Activated CD4-positive, alpha-beta T cell treated with anti-CD3 and anti-CD28 coated beads for 4 hours (primary cell): ENCODE data around the gene CFLAR.
A peak's percentile ranks its signal among the peaks of the same experiment; 100 is the strongest.

Experiments used
- DNase-seq, 2 donors: peaks; one replicate each; pipeline ENCODE4 v3.0.0-alpha.2; 2020

The CFLAR gene

DNA sequence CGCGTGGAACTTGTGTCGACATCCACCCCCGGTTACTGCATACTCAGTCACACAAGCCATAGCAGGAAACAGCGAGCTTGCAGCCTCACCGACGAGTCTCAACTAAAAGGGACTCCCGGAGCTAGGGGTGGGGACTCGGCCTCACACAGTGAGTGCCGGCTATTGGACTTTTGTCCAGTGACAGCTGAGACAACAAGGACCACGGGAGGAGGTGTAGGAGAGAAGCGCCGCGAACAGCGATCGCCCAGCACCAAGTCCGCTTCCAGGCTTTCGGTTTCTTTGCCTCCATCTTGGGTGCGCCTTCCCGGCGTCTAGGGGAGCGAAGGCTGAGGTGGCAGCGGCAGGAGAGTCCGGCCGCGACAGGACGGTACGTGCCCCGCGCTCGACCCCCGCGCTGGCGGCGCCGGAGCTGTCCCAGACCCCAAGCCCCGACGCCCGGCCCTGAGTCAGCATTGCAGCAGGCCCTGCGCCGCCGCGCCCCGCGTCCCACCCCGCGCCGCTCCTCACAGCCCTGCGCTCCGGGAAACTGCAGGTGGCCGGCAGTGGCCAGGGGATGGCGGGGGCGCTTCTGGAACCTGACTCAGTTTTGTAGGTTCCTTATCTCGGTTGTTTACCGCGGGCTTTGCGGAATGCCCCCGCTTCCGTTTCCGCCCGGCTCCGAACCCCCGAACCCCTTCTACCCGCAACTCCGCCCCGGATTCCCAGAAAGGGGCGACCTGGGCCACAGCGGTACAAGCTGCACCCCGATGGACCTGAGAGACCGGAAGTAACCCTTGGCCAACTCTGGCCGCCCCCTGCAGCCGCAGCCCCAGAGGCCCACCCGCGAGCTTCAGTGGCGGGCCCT lies at the start of gene CFLAR:
Gene CFLAR (plus strand): TSS at position 50 of the 844 bp plus-strand sequence. CDS start 13,702 bp downstream, outside the sequence.
- peak; percentile 65 to 76 for DNase-seq

DNA sequence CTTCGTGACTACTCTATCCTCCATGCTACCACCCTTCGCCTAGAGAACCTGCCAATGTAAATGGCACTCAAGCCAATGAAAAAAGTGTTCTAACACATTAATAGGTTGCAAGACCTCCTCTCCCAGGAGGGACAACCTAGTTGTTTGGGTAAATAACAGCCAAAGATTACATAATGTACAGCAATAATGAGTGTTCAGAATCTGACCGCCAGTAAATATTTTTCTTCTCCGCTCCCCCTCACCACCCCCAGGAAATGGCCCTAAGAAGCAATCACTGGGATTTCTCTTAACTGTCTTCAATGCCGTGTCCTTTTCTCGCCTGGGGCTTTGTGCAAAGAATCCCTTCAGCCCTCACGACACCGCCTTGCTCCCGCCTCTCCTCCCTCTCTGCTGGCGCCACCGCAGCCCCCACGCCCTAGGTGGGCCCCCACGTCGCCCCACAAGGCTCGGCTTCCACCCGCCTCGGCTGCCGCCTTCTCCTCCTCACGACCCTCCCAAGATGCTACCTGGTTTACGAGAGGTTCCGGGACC lies 45.0 kb upstream of the CFLAR start:
- DNase-seq: no peak

DNA sequence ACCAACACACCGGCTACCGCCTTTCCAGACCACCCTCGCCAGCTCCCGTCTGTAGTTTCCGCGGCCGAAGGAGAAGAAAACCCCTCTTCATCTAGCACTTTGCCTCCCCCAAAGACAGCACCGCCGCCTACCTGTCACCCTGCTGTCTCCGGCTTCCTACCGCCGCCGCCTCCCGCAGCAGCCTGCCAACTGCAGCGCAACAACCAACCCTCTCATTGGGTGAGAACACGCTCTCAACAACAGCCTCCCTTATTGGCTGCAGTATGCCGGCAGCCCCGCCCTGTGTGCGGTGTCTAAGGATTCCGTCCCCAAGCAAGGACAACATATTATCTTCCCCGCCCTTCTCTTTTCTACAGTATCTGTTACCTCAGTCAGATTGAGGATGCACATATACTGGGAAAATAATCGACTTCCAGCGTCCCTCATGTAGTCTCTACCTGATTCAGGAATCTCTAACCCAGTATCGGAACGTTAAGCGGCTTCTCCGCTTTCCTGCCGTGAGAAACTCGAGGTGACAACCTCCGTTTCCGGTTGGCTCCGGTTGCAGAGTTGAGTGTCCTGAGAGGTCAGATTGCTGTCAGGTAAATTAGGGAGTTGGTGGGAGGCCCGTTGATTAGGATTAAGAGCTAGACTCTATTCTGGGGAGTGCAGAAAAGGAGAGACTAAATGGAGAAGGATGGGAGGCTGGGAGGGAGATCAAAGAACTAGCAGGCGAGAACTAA lies 44.3 kb upstream of the CFLAR start, which contains the start of the genes HYCC2 and NDUFB3:
Gene HYCC2 (minus strand): TSS at position 193 of the 722 bp plus-strand sequence. CDS start 47,662 bp downstream, outside the sequence.
Gene NDUFB3 (plus strand): TSS at position 523 of the 722 bp plus-strand sequence. CDS start 6,882 bp downstream, outside the sequence.
- peak; percentile 89 to 91 for DNase-seq

DNA sequence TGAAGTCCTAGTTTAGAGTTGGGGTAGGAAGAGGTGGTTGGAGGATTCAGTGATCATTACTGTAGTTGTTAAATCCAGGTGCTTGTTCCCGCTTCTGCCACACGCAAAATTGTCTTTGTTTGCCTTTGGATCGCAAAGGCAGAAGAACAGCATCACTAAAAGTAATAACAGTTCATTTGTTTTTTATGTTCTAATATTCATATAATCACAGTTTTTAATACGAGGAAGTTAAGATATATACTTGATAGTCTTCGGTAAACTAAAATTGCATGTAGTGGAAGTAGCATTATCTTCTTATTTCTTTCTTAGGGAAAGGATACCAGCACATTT lies 43.8 kb upstream of the CFLAR start:
- DNase-seq: no peak

DNA sequence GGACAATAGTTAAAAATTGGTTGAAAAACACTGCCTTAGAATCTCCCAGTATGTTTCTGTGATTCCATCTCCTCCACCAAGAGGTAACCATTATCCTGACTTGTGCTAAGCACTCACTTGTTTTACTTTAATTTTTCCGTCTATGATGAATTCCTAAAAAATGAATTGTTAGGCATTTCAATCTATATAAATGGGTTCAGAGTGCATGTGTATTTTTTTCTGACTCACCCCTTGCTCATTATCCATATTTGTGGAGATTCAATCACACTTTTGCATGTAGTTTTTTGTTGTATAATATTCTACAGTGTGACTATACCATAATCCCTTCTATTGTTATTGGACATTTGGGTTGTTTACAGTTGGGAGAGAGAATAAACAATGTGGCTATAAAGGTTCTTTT lies 42.9 kb upstream of the CFLAR start:
- DNase-seq: no peak

DNA sequence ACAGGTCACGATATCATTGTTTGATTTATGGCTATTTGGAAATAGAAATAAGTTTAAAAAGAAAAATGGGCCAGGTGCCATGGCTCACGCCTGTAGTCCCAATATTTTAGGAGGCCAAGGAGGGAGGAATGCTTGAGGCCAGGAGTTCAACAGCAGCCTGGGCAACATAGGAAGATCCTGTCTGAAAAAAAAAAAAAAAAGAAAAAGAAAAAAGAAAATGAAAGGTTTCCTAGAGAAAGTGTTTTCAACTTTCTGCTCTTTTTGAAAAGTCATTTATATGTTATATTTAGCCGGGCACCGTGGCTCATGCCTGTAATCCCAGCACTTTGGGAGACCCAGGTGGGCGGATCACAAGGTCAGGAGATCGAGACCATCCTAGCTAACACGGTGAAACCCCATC lies 41.0 kb upstream of the CFLAR start:
- no peak for DNase-seq

DNA sequence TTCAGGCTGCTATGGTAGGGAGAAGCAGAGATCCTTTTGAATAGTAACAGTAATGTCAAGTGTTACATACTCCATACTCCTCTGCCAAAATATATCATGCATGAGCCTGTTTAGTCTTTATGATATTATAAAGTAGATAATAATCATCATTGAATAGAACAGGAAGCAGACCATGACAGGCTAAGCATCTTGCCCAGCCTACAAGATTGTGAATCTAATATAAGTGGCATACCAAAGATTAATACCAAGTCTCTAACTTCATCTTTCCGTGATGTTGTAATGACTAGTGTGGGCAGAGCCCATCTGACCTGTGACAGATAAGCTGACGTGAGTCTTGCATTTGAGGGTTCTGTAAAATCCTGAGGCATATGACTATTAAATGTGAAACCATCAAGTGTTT lies 31.1 kb upstream of the CFLAR start:
- no peak for DNase-seq

DNA sequence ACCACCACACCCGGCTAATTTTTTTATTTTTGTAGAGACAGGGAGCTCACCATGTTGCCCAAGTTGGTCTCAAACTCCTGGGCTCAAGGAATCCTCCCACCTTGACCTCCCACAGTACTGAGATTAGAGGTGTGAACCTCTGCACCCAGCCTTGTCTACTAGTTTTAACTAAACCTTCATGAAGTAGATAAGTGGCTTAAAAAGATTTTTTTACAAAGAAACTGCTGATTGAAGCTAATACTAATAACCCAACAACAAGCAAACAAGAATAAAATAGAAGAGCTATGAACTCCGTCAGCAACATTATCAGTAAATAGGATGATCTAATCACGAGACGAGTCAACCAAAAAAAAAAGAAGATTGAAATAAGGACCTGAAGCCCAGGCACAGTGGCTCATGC lies 25.4 kb upstream of the CFLAR start:
- DNase-seq: no peak

DNA sequence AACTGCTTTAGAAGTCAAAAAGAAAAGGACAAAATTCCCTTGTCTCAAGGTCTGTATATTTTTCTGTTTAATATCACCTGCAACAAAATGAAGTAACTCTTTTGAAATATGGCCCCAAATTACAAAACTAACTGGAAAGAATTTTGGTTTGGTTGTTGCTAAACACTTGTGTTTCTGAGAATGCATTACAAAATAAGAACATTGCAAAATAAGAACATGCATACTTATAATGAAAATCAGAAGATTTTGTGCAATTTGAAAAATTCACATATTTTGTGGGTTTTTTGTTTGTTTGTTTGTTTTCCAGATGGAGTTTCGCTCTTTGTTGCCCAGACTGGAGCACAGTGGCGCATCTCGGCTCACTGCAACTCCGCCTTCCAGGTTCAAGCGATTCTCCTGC lies 22.4 kb upstream of the CFLAR start:
- no peak for DNase-seq

DNA sequence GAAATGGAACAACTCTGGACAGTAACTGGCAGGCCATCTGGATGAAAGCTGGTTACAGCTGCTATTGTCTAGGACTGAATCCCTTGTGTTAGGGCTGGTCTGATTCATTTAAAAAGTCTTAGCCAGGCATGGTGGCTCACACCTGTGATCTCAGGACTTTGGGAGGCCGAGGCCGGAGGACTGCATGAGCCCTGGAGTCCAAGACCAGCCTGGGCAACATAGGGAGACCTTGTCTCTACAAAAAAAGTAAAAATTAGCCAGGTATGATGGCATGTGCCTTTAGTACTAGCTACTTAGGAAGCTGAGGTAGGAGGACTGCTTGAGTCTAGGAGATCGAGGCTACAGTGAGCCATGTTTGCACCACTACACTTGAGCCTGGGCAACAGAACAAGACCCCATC lies 15.5 kb upstream of the CFLAR start:
- DNase-seq: no peak

DNA sequence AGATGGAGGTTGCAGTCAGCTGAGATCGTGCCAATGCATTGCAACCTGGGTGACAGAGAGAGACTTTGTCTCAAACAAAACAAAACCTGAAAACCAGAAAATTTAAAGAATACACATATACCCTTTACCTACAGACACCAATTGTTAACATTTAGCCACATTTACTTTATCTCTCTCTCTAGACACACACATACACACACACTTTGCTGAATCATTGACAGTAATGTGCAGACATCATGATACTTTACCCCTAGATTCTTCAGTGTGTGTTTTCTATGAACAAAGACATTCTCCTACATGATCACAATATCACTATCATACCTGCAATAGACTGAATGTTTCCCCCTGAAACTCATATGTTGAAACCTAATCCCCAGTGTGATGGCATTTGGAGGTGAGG lies 10.2 kb upstream of the CFLAR start:
- DNase-seq: no peak

DNA sequence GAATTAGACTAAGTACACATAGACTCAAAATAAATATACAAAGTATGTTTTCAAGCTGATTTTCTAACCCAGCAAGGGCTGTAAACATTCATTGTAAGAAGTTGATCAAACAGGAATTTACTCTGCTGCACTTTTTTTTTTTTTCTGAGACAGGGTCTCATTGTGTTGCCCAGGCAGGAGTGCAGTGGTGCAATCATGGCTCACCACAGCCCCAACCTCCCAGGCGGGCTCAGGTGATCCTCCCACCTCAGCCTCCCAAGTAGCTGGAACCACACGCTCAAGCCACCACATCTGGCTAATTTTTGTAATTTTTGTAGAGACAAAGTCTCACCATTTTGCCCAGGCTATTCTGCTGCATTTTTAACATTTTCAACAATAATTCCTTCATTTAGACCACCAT lies 8.3 kb upstream of the CFLAR start:
- no peak for DNase-seq

DNA sequence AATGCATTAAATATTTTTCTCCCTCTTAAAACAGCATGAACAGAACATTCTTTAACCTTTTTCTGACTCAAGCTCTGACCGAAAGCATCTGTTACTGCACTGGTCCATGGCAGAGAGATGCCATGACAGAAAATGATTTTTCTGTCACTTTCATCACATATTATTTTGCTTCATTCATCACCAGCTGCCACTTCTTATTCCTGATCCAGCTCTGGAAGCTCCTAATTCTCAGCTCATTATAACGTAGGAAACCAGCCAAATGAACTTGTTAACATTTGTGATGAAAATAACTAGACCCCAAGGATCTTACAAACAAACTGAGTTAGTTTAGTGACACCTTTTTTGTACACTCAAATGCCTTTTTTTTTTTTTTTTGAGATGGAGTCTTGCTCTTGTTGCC lies 7.6 kb upstream of the CFLAR start:
- no peak for DNase-seq

DNA sequence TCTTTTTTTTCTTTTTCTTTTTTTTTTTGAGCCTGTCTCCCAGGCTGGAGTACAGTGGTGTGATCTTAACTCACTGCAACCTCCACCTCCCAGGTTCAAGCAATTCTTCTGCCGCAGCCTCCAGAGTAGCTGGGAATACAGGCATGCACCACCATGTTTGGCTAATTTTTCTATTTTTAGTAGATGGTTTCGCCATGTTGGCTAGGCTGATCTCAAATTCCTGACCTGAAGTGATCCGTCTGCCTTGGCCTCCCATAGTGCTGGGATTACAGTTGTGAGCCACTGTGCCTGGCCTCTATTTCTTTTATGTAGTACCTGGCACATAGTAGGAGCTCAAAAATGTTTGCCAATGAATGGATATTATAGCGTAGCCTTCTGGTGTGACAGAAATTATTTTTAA lies 6.8 kb upstream of the CFLAR start:
- DNase-seq: no peak

DNA sequence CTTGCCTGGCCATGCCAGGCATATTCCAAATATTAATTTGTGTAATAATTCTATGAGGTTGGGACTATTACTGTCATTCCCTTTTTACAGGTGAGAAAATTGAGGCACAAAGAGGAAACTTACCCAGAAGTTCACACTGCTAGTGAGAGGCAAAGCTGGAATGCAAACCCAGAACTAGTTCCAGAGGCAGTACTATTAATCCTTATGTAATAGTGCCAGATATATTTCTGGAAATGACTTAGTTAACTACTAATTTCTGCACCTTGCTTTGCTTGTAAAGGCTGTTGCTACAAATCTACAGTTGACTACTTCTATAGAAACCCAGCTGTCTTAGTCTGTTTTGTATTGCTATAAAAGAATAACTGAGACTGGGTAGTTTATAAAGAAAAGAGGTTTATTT lies 5.3 kb upstream of the CFLAR start:
- DNase-seq: no peak

DNA sequence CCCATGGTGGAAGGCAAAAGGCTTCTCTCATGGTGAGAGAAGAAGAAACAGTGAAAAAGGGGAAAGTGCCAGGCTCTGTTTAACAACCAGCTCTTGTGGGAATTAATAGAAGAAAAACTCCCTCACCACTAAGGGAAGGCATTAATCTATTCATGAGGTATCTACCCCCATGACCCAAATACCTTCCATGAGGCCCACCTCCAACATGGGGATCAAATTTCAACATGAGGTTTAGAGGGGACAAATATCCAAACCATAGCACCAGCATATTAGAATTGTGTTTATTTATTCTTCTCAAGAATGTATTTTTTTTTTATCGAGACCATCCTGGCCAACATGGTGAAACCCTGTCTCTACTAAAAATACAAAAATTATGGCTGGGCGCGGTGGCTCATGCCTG lies 4.9 kb upstream of the CFLAR start:
- DNase-seq: no peak

DNA sequence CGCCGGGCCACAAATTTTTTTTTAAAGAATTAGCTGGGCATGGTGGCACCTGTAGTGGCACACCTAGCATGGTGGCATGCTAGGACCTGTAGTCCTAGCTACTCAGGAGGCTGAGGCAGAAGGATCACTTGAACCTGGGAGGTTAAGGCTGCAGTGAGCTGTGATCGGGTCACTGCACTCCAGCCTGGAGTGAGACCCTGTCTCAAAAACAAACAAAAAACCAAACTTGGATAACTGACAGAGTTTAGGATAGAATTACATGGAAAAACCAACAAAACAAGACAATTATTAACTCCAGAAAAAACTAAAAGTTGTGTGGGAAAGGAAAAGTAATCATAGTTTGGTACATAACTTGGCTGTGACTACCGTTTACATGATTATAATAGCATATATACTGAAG lies 1.6 kb upstream of the CFLAR start:
- no peak for DNase-seq

DNA sequence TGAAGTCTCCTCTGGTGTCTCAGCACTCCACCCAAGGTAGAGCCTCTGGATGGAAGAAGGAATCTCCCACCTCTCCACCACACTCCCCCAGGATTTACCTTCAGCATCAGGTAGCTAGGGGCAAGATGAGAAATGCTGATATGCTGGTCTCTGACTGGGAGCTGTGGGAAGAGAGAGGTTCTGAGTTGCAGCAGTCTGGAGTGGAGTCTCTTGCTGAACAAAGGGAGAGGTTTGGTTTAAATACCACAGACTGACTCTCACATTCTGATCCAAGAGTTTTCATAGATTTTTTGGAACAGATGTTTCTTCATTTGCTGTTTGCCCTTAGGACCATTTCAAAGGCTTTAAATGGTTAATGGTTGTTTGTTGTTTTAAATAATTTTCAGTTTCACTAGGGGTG lies 1.1 kb upstream of the CFLAR start:
- no peak for DNase-seq

DNA sequence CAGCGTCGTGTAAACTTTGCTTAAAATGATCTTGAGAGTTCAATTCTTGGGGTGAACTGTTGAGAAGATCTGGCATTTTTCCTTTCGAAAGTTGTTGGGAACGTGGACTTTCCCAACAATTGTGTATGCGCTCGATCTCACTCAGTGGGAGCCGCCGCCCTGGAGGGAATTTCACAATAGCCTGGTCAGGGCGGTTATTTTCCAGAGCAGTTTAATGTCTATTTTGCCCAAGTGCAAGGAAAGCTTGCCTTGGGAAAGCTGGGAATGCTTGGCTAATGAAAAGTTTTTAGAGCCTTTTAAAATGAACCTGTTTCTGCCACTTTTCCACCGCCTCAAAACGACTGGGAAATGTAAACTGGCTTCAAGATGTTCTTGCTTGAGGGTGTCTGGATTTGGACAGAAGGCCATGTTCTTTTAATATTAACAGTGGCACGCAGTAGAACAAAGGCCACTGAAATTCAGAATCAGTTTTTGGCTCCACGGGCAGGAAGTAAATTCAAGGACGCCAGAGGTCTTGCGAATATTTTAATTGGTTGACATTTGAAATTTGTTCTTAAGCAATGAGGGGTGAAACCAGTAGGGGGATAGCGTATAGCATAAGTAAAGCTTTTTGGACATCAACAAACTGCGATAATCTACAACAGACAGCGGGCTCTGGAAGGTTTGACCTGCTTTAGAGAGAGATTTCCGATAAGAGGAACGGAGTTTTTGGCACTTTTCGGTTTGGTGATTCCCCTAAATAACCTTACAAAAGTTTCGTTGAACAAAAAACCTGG lies 1.2 kb downstream of the CFLAR start:
- DNase-seq: peak; percentile 36 to 45

DNA sequence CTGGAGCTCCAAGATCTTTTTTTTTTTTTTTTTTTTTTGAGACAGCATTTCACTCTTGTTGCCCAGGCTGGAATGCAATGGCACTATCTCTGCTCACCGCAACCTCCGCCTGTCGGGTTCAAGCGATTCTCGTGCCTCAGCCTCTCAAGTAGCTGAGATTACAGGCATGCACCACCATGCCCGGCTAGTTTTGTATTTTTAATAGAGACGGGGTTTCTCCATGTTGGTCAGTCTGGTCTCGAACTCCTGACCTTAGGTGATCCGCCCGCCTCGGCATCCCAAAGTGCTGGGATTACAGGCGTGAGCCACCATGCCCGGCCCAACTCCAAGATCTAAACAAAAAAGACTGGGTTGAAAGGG lies 1.8 kb downstream of the CFLAR start:
- DNase-seq: peak in 1 of 2 donors; percentile 37

DNA sequence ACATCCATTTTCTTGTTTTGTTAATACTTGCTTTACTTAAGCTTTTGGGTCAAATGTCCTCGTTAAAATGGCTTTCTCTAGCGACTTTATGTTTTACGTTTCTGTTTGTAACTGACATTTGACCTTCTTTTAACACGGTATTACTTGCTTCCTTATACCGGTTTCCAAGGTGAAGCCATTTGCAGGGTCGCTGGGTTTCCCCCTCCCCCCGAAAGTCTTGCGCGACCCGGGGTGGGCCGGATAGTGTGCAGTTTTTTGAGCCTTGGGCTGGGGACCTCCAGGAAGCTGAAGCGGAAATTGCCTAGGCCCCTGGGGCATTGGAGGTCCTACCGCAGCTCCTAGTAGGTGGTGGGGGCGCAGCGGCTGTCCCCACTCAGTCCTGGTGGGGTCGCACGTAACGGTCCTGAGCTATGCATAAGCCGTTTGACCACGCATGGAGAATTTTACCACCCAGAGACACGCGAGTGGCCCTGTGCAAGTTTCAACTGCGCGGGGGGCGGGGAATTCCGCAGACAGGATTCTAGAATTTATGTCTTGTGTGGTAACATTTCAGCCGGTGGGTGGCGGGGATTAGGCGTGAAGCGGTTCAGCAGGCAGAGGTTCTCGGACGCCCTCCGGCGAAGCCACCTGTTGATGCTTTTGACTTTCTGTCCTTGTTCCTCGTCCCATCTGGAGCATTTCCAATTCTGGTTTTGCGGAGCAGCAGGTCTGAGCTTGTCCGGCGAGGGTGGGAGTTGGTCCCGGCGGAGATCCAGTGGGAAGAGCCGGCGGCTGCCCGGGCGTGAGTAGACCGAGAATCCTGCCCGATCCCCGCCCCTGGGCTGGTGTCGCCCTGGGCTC lies 2.4 kb downstream of the CFLAR start:
- peak; percentile 88 to 89 for DNase-seq
